B cell (primary cell): ENCODE measurements around the gene CFHR1.
"Not testable (repeated sequence)": the region's sequence is repeated elsewhere in the genome, so short reads cannot be mapped to it uniquely, and the experiment has no call there.

ENCODE experiments used
- EZH2 ChIP-seq: IDR thresholded peaks from 2 replicates; pipeline ENCODE4 v1.6.1; 2012; ENCODE audit warnings: borderline replicate concordance, low read depth, mild to moderate bottlenecking, moderate library complexity, low read length; ENCODE audit not compliant: insufficient read depth, poor library complexity, severe bottlenecking
- TF ChIP-seq, protein P1 (sequence below): fragments of 200-600 bp; IDR thresholded peaks from one replicate; pipeline ENCODE4 v1.8.0; 2022; ENCODE audit warnings: antibody characterized with exemption, mild to moderate bottlenecking

DNA sequence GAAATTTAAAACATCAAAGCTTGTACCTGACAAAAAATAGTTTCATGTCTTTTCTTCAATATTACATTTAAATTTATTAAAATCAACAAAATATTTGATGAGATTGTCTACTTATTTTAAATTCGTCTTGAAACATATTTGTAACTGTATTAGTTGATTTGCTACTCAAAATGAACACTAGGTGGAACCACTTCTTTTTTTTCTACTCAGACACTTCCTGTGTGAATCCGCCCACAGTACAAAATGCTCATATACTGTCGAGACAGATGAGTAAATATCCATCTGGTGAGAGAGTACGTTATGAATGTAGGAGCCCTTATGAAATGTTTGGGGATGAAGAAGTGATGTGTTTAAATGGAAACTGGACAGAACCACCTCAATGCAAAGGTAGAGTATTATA lies 8.3 kb downstream of the CFHR1 start:
- TF ChIP-seq, protein P1, sequence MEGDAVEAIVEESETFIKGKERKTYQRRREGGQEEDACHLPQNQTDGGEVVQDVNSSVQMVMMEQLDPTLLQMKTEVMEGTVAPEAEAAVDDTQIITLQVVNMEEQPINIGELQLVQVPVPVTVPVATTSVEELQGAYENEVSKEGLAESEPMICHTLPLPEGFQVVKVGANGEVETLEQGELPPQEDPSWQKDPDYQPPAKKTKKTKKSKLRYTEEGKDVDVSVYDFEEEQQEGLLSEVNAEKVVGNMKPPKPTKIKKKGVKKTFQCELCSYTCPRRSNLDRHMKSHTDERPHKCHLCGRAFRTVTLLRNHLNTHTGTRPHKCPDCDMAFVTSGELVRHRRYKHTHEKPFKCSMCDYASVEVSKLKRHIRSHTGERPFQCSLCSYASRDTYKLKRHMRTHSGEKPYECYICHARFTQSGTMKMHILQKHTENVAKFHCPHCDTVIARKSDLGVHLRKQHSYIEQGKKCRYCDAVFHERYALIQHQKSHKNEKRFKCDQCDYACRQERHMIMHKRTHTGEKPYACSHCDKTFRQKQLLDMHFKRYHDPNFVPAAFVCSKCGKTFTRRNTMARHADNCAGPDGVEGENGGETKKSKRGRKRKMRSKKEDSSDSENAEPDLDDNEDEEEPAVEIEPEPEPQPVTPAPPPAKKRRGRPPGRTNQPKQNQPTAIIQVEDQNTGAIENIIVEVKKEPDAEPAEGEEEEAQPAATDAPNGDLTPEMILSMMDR, result not testable (repeated sequence)
- TF ChIP-seq EZH2, result not testable (repeated sequence)
